Activated CD8-positive, alpha-beta T cell treated with anti-CD3 and anti-CD28 coated beads for 36 hours (primary cell): Measurements from ENCODE around the gene NCR1. TPM values are rescaled to one million over a fixed set of nuclear protein-coding genes. Genes with fewer than 3 reads are reported as not detected.
"Not testable (repeated sequence)": the region's sequence is repeated elsewhere in the genome, so short reads cannot be mapped to it uniquely, and the experiment has no call there.

Experiments
- ATAC-seq: fragments of 200-7000 bp; cut with Tn5 transposase; one replicate; pipeline ENCODE4 v1.10.0; 2021; ENCODE audit warnings: mild to moderate bottlenecking, moderate library complexity
- CTCF ChIA-PET: fragments of 350-600 bp; sonication (Branson Sonifier 250); formaldehyde crosslinking; loops from one replicate; lab custom pipeline; 2021; ENCODE audit warnings: antibody characterized with exemption; lab: Charles Lee
- POLR2A ChIA-PET: fragments of 350-600 bp; sonication (Branson Sonifier 250); formaldehyde crosslinking; loops from one replicate; lab custom pipeline; 2021; ENCODE audit warnings: antibody characterized with exemption; lab: Charles Lee
- DNase-seq: peaks from one replicate; pipeline ENCODE4 v3.0.0-alpha.2; 2020
- H3K27ac Mint-ChIP-seq: one replicate; pipeline ENCODE4 v1.8.0; 2021; ENCODE audit warnings: mild to moderate bottlenecking, mixed read lengths
- H3K27me3 Mint-ChIP-seq: one replicate; pipeline ENCODE4 v1.8.0; 2021; ENCODE audit warnings: mixed read lengths
- H3K36me3 Mint-ChIP-seq: one replicate; pipeline ENCODE4 v1.8.0; 2021; ENCODE audit warnings: low read depth, mixed read lengths
- H3K4me1 Mint-ChIP-seq: one replicate; pipeline ENCODE4 v1.8.0; 2021; ENCODE audit warnings: low read depth, mixed read lengths
- H3K4me3 Mint-ChIP-seq: one replicate; pipeline ENCODE4 v1.8.0; 2021; ENCODE audit warnings: mild to moderate bottlenecking, moderate library complexity, mixed read lengths
- H3K9me3 Mint-ChIP-seq: one replicate; pipeline ENCODE4 v1.8.0; 2021; ENCODE audit warnings: mixed read lengths
- intact Hi-C: fragments of 100-400 bp; cut with micrococcal nuclease; formaldehyde crosslinking; loops from one replicate; pipeline ENCODE4 v1.10.0; 2022
- total RNA-seq, 2 experiments: library from RNA; stranded (reverse); gene quantifications; one replicate each; pipeline ENCODE4 v1.2.3, GENCODE V29; 2021
- TF ChIP-seq, protein P1 (sequence below): fragments of 200-600 bp; IDR thresholded peaks from one replicate; pipeline ENCODE4 v1.8.0; 2022; ENCODE audit warnings: antibody characterized with exemption, mild to moderate bottlenecking

The NCR1 gene
- total RNA-seq, 2 experiments from 2014 or later: 0.58 to 0.68 TPM

DNA sequence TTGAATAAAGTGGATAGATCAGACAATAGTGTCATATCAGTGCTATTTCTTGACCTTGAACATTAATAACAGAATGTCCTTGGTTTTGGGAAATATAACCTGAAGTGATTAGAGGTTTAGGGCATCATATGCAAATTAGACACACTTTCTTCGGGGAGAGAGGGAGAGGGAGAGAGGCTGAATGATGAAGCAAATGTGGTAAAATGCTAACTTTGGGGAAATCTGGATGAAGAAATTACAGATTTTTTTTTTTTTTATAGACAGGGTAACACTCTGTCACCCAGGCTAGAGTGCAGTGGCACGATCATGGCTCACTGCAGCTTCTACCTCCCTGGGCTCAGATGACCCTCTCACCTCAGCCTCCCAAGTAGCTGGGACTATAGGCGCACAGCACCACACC, 3.9 kb upstream of the NCR1 start:
- DNase-seq (no peak), ATAC-seq (no peak)
- Mint-ChIP-seq H3K27ac (no peak overlapping the region), H3K27me3 (peaks cover 9% of the 10 kb centered on the region), H3K4me3 (no peak overlapping the region), H3K36me3 (no peaks in the 10 kb centered on the region), H3K4me1 (no peaks in the 10 kb centered on the region), H3K9me3 (no peaks in the 10 kb centered on the region)
- TF ChIP-seq, protein P1, sequence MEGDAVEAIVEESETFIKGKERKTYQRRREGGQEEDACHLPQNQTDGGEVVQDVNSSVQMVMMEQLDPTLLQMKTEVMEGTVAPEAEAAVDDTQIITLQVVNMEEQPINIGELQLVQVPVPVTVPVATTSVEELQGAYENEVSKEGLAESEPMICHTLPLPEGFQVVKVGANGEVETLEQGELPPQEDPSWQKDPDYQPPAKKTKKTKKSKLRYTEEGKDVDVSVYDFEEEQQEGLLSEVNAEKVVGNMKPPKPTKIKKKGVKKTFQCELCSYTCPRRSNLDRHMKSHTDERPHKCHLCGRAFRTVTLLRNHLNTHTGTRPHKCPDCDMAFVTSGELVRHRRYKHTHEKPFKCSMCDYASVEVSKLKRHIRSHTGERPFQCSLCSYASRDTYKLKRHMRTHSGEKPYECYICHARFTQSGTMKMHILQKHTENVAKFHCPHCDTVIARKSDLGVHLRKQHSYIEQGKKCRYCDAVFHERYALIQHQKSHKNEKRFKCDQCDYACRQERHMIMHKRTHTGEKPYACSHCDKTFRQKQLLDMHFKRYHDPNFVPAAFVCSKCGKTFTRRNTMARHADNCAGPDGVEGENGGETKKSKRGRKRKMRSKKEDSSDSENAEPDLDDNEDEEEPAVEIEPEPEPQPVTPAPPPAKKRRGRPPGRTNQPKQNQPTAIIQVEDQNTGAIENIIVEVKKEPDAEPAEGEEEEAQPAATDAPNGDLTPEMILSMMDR: no peak
- intact Hi-C loops: no loop called here
- ChIA-PET POLR2A (no interaction called here), CTCF (no interaction called here)

DNA sequence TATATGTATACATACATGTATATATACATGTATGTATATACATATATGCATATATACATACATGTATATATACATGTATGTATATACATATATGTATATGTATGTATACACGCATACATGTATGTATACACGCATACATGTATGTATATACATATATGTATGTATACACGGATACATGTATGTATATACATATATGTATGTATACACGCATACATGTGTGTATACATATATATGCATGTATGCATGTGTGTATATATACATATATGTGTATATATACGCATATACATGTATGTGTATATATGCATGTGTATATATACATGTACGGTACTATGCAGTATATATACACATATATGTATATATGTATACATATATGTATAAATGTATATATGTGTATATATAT, 2.6 kb upstream of the NCR1 start:
- H3K27ac Mint-ChIP-seq: no peak overlapping the region
- CTCF ChIA-PET: no interaction called here
- intact Hi-C loops: no loop called here
- ATAC-seq: no peak
- DNase-seq: no peak
- H3K4me3 Mint-ChIP-seq: no peak overlapping the region
- H3K9me3 Mint-ChIP-seq: no peaks in the 10 kb centered on the region
- POLR2A ChIA-PET: no interaction called here
- peaks cover 7% of the 10 kb centered on the region for H3K27me3 Mint-ChIP-seq
- TF ChIP-seq, protein P1: no peak
- no peaks in the 10 kb centered on the region for H3K4me1 Mint-ChIP-seq
- no peaks in the 10 kb centered on the region for H3K36me3 Mint-ChIP-seq

DNA sequence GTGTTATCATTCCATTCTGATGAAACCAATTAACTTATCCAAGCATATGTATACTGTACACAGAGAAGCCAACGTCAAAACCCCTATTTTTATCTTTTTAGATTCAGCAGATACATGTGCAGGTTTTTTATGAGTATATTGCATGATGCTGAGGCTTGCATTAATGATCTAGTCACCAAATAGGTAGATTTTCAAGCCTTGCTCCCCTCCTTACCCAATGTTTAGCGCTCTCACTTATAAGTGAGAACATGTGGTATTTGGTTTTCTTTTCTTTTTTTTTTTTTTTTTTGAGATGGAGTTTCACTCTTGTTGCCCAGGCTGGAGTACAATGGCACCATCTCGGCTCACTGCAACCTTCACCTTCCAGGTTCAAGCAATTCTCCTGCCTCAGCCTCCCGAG, 1.7 kb upstream of the NCR1 start:
- H3K4me3 Mint-ChIP-seq, H3K36me3 Mint-ChIP-seq, POLR2A ChIA-PET, DNase-seq, H3K27me3 Mint-ChIP-seq, ATAC-seq, H3K27ac Mint-ChIP-seq, H3K4me1 Mint-ChIP-seq, H3K9me3 Mint-ChIP-seq, intact Hi-C loops, CTCF ChIA-PET: not testable (repeated sequence)

DNA sequence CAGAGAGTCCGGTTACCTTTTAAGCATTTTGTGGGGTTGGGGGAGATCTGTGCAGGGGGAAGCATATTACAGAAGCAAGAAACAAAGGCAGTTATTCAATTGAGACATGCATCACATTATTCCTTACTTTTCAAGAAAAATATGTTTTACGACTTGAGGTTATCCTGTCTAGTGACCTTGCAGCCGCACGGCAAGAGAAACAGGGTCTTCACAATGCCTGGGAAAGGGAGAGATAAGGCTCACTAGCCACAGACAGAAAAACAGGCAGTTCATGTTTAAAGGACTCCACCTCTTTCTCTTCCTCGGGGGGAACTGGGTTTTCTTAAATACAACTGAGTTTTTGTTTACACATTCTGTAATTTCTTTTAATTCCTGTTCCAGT, 536 bp upstream of the NCR1 start:
- no peaks in the 10 kb centered on the region for H3K4me1 Mint-ChIP-seq
- peaks cover 2% of the 10 kb centered on the region for H3K9me3 Mint-ChIP-seq
- TF ChIP-seq, protein P1: no peak
- no peak overlapping the region for H3K4me3 Mint-ChIP-seq
- ATAC-seq (no peak), DNase-seq (no peak)
- POLR2A ChIA-PET: no interaction called here
- CTCF ChIA-PET: no interaction called here
- H3K27me3 Mint-ChIP-seq: peaks cover 4% of the 10 kb centered on the region
- H3K36me3 Mint-ChIP-seq: no peaks in the 10 kb centered on the region
- H3K27ac Mint-ChIP-seq: no peak overlapping the region
- intact Hi-C loops: no loop called here

DNA sequence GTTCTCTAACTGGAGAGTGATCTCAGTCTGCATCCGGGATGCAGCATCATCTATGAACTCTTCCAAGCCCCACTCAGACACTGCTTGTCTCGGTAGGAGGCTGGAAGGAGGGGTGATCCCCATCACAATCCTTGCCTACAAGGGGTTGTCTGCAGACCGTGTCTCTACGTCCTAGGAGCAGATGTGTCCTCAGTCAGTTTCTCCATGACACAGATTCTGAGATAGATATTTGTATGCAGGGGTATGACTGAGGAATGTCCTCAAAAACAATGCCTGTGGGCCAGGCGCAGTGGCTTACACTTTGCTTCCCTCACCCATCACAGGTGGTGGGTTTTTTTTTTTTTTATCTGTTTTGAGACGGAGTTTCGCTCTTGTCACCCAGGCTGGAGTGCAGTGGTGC, 871 bp downstream of the NCR1 start:
- TF ChIP-seq, protein P1: no peak
- Mint-ChIP-seq H3K36me3 (no peaks in the 10 kb centered on the region), H3K9me3 (peaks cover 2% of the 10 kb centered on the region), H3K4me1 (no peaks in the 10 kb centered on the region), H3K4me3 (no peak overlapping the region), H3K27me3 (peaks cover 4% of the 10 kb centered on the region), H3K27ac (no peak overlapping the region)
- POLR2A ChIA-PET: no interaction called here
- intact Hi-C loops: no loop called here
- DNase-seq (no peak), ATAC-seq (no peak)
- CTCF ChIA-PET: no interaction called here

DNA sequence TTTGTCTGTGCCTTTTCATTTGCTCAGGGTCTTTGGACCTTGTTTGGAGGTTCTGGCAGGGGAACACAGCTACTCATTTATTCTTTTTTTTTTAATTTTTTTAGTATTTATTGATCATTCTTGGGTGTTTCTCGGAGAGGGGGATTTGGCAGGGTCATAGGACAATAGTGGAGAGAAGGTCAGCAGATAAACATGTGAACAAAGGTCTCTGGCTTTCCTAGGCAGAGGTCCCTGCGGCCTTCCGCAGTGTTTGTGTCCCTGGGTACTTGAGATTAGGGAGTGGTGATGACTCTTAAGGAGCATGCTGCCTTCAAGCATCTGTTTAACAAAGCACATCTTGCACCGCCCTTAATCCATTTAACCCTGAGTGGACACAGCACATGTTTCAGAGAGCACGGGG, 2.0 kb downstream of the NCR1 start:
- H3K27ac Mint-ChIP-seq, ATAC-seq, H3K27me3 Mint-ChIP-seq, intact Hi-C loops, H3K4me1 Mint-ChIP-seq, H3K36me3 Mint-ChIP-seq, DNase-seq, POLR2A ChIA-PET, H3K4me3 Mint-ChIP-seq, CTCF ChIA-PET, H3K9me3 Mint-ChIP-seq: not testable (repeated sequence)
